ES-I3 (cell line): ENCODE results near the gene ADGRD1.

Experiments used
- H3K36me3 ChIP-seq: 2 replicates; pipeline ENCODE4 v1.6.1; 2013; ENCODE audit warnings: mild to moderate bottlenecking, low read length, control low read depth, moderate library complexity; ENCODE audit not compliant: insufficient read depth
- H3K4me1 ChIP-seq: 2 replicates; pipeline ENCODE4 v1.6.1; 2013; ENCODE audit warnings: mild to moderate bottlenecking, control low read depth, low read length; ENCODE audit not compliant: insufficient read depth
- H3K9ac ChIP-seq: 2 replicates; pipeline ENCODE4 v1.6.1; 2013; ENCODE audit warnings: low read depth, mild to moderate bottlenecking, low read length, moderate library complexity
- H3K9me3 ChIP-seq: 2 replicates; pipeline ENCODE4 v1.6.1; 2013; ENCODE audit warnings: mild to moderate bottlenecking, low read length, moderate library complexity; ENCODE audit not compliant: control insufficient read depth, insufficient read depth

Gene ADGRD1

DNA sequence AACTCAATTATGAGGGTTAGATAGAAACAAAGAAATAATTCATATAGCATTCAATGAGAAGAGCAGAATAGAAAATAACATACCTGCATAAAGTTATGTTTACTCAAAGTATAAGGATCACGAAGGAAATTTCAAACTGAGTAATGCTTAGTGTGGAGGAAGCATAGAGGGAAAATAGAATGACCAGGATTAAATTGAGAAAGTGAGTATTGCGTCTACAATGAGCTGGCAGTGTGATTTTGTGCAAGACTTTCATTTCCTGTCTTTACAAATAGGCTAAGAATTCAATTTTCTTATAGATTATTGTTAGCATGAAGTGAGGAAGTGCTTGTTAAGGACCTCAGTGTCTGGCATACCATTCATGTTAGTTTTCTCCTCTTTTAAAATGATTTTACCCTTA lies 12.0 kb downstream of the ADGRD1 start:
- H3K36me3 ChIP-seq: no peaks in the 10 kb centered on the region
- H3K9ac ChIP-seq: no peak overlapping the region
- H3K4me1 ChIP-seq: no peaks in the 10 kb centered on the region
- H3K9me3 ChIP-seq: no peaks in the 10 kb centered on the region

DNA sequence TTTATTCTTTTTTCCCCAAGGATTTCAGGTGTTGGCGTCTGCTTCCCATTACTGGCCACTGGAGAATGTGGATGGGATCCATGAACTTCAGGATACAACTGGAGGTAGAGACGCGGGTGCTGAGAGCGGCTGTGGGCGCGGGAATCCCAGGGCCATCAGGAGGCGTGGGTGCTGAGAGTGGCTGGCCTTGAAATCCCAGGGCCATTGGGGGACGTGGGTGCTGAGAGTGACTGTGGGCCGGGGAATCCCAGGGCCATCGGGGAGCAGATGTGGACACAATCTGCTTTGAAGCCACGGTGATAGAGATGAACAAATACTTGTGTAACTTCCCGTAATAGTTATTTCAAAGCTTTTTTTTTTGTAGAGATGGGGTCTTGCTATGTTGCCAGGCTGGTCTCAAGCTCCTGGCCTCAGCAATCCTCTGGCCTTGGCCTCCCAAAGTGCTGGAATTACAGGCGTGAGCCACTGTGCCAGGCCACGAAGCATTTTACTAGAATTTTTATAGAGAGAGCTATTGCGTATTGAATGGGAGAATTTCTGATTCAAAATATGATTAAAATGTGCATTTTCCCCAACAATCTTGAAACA lies 12.8 kb downstream of the ADGRD1 start:
- Histone ChIP-seq H3K4me1 (no peaks in the 10 kb centered on the region), H3K9me3 (no peaks in the 10 kb centered on the region), H3K36me3 (no peaks in the 10 kb centered on the region), H3K9ac (no peak overlapping the region)

DNA sequence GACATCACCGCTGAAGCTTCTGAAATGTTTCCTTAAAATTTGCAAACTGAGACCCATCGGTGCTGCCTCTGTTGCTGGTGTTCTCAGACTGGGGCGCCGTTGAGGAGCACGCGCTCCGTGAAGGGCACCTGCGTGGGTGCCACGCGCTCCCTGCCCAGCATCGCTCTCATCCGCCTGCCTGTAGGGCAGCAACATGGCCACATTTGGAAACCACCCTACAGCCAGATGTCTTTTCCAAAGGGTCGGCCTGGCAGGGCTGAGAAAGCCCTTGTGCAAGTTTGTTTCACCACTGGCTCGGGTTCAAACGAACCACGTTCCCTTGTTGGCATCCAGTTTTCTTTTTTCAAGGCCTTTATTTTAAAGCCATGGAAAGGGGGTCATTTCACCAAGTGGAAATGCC lies 13.9 kb downstream of the ADGRD1 start:
- no peaks in the 10 kb centered on the region for H3K4me1 ChIP-seq
- H3K9me3 ChIP-seq: no peaks in the 10 kb centered on the region
- no peaks in the 10 kb centered on the region for H3K36me3 ChIP-seq
- H3K9ac ChIP-seq: no peak overlapping the region

DNA sequence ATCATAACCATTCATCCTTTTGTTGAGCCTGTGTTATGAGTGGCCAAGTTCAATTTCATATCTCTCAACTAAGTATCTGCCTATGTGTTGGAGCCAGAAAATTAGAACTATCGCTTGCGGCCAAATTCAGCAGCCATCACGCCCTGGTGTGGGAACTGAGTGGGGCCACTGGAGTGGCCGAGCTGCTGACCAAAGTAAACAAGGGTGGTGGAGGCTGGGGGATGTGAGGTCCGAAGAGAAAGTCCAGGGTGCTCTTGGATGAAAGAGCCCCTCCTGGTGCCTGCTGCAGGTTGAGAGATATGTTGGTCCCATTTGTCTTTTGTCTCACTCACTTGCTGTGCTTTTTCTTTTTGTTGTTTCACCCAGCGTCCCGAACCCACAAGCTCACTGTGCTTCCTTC lies 14.9 kb downstream of the ADGRD1 start:
- no peak overlapping the region for H3K9ac ChIP-seq
- H3K36me3 ChIP-seq: no peaks in the 10 kb centered on the region
- H3K4me1 ChIP-seq: no peaks in the 10 kb centered on the region
- no peaks in the 10 kb centered on the region for H3K9me3 ChIP-seq

DNA sequence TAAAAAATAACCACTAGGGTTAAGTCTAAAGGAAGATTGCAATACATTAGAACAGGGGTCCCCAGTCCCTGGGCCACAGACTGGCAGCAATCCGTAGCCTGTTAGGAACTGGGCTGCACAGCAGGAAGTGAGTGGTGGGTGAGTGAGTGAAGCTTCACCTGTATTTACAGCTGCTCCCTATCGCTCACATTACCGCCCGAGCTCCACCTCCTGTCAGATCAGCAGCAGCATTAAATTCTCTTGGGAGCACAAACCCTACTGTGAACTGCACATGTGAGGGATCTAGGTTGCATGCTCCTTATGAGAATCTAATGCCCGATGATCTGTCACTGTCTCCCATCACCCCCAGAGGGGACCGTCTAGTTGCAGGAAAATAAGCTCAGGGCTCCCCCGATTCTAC lies 15.5 kb downstream of the ADGRD1 start:
- no peaks in the 10 kb centered on the region for H3K36me3 ChIP-seq

DNA sequence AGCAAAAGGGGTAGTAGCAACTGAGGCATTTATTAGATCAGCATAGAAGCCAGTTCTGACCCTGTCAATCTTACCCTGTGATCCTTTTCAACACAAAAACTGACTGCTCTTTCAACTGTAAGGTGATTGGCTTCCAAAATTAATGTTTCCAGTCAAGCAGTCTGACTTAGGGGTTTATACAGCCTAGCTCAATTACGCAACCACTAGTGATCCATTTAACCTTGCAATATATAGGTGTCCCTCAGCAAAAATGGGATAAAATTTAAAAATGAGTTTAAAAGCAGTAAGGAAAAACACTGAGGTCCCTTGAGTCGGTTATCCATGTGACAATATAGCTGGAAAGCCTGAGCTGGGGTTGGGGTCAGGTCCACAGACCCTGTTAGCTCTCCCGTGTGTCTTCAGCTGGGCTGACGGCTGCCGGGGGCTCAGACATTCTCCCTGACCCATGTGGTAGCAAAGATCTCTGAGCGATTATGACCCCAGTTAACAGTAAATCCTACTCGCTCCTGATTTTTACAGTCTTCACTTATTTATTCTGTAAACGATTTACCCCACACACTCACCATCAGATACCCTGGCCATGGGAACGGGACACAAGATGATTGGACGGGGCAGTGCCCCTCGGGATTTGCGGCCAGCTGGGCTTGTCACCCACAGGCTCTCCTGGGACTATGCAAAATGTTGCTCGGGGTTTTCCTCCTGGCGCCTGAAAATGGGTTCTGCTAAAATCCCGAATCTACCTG lies 16.6 kb downstream of the ADGRD1 start:
- Histone ChIP-seq H3K9me3 (no peaks in the 10 kb centered on the region), H3K9ac (no peak overlapping the region), H3K4me1 (no peaks in the 10 kb centered on the region), H3K36me3 (no peaks in the 10 kb centered on the region)

More for the DNA sequence above, 15.5 kb downstream of the ADGRD1 start:
- no peaks in the 10 kb centered on the region for H3K9me3 ChIP-seq
- no peaks in the 10 kb centered on the region for H3K4me1 ChIP-seq
- no peak overlapping the region for H3K9ac ChIP-seq

DNA sequence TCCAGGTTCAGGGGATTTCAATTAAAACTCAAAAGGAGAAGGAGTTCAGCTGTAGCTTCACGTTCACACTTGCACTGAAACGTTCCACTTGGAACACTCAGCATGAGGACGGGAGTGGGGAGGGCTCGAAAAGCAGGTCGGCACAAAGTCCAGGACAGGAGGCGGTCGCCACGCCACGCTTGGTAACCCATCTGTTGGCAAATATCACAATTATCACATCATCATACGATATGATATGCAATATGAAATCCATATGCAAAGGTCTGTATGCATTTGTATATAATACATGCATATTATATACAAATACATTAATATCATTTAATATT lies 17.2 kb downstream of the ADGRD1 start:
- Histone ChIP-seq H3K9me3 (no peaks in the 10 kb centered on the region), H3K9ac (no peak overlapping the region), H3K36me3 (no peaks in the 10 kb centered on the region), H3K4me1 (no peaks in the 10 kb centered on the region)

DNA sequence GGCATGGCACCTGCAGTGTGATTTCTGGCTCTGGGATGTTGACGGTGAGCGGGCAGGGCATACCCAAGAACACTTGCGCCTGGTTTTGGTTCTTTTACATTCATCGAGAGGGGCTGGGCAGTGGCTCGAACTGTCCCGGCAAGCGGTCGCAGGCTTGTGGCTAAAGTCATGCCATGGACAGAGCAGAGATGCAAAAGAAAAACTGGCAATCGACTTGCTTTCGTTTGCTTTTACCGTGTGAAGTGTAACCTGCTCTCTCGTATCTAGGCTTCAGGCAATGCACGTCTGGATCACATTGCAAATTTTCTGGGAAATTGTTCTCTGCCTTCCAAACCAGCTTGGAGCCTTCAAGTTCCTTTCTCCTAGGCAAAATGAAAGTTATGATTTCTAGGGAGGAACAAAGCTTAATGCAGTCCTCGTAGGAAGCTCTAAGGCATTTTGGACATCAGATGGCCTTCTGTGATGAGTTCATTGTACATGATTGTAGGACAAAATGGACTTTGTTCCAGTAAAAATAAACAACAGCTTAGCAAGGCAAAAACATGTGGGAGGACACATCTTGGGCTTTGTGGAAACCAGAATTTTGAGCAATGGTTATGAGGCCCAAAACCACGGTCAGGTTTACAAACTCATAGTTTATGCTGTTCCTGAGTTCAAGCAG lies 18.3 kb downstream of the ADGRD1 start:
- H3K9ac ChIP-seq: no peak overlapping the region

DNA sequence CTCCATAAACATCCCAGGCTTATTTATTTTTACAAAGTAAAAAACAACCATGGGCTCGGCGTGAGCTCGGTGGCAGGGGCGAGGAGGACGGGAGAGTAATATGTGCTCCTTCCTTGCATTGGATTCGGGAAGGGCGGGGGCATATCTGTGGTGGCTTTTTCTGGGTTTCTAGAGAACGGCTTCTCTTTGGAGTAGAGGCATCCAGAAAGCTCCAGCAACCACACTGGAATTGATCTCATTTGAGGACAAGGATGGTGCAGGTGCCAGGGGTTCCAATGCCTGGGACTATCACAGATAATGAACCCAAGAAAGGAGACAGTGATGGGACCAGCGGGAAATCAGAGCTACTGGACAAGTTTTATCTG lies 18.9 kb downstream of the ADGRD1 start:
- Histone ChIP-seq H3K9ac (no peak overlapping the region), H3K9me3 (no peaks in the 10 kb centered on the region), H3K4me1 (no peaks in the 10 kb centered on the region), H3K36me3 (no peaks in the 10 kb centered on the region)

More for the DNA sequence above, 18.3 kb downstream of the ADGRD1 start:
- H3K36me3 ChIP-seq: no peaks in the 10 kb centered on the region
- no peaks in the 10 kb centered on the region for H3K4me1 ChIP-seq
- H3K9me3 ChIP-seq: no peaks in the 10 kb centered on the region

DNA sequence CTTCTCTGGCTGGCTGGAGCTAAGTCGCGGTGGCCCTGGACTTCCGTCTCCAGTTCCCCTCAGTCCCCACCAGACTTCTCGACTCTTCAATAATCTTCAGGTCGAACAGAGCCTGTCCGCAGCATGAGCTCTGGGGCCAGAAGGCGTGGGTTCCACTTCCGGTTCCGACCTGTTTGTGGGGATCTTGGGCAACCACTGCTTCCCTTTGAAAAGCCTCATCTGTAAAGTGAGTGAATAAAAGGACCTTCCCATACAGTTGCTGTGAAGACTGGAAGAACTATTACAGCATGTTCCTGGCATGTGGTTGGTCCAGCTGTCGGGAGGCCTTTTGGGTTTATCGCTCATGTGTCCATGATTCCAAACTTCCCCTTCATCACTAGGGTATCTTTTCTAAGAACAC lies 19.4 kb downstream of the ADGRD1 start:
- Histone ChIP-seq H3K4me1 (no peaks in the 10 kb centered on the region), H3K9ac (no peak overlapping the region), H3K36me3 (no peaks in the 10 kb centered on the region), H3K9me3 (no peaks in the 10 kb centered on the region)

DNA sequence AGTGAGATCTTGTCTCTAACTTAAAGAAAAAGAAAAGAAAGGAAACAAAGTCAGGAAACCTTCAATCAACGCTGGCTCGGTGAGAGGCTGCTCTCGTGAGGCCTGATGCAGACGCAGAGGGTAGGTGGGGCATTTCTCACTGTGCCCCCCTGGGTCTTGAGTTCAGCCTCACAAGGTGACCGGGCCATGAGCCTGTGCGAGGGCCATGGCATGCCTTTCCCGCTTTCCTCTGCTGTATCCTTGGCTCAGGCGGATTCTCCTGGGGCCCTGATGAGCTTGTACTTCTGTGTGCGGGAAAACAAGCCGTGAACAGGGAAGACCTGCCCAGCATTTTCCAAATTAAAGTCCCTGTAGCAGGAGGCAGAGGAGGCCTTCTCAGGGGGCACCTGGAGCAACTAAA lies 20.2 kb downstream of the ADGRD1 start:
- no peaks in the 10 kb centered on the region for H3K4me1 ChIP-seq

DNA sequence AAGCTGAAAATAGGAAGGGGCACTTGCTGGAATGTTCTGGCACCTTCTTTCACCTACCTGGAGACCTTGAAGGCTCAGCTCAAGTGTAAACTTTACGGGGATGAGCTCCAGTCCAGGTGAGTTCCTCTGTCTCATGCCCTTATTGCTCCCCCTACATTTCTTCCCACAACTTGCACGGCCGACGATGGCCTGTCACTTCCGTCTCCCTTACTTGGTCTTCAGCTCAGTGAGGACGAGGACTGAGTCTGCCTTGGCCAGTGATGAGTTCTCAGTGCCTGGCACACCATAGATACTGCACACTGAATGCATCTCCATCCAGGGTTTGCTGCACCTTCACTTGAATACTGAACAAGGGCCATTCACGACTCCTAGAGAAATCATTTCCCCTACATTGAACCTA lies 21.4 kb downstream of the ADGRD1 start:
- H3K9me3 ChIP-seq: no peaks in the 10 kb centered on the region
- no peaks in the 10 kb centered on the region for H3K36me3 ChIP-seq
- H3K4me1 ChIP-seq: no peaks in the 10 kb centered on the region
- H3K9ac ChIP-seq: no peak overlapping the region

More for the DNA sequence above, 20.2 kb downstream of the ADGRD1 start:
- H3K36me3 ChIP-seq: no peaks in the 10 kb centered on the region
- H3K9me3 ChIP-seq: no peaks in the 10 kb centered on the region
- H3K9ac ChIP-seq: no peak overlapping the region

DNA sequence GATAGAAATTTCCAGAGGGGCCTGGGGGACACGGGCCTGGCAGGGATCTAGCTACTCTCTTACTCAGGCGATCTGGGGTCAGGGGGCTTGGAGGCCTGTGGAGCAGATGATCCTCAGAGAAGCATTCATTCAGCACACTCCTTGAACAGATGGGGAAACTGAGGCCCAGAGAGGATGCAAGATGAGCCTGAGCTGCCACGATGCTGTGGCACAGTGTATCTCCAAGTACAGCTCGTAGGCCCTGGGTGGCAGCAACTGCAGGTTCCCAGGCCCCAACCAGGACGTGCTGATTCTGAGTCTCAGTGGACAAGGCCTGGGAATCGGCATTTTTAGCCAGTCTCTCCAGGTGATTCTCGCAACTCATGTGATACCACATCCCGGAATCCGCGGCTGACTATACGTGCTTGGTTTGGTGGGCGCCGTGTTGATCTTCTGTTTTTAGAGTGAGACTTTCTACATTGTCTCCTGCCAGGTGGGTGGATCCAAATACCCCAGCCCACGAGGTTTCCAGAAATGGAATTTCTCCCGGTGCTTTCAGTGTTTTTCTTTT lies 22.5 kb downstream of the ADGRD1 start:
- Histone ChIP-seq H3K9ac (no peak overlapping the region), H3K4me1 (peaks cover 3% of the 10 kb centered on the region; the same call in 1 of the 2 replicates), H3K36me3 (no peaks in the 10 kb centered on the region), H3K9me3 (no peaks in the 10 kb centered on the region)

DNA sequence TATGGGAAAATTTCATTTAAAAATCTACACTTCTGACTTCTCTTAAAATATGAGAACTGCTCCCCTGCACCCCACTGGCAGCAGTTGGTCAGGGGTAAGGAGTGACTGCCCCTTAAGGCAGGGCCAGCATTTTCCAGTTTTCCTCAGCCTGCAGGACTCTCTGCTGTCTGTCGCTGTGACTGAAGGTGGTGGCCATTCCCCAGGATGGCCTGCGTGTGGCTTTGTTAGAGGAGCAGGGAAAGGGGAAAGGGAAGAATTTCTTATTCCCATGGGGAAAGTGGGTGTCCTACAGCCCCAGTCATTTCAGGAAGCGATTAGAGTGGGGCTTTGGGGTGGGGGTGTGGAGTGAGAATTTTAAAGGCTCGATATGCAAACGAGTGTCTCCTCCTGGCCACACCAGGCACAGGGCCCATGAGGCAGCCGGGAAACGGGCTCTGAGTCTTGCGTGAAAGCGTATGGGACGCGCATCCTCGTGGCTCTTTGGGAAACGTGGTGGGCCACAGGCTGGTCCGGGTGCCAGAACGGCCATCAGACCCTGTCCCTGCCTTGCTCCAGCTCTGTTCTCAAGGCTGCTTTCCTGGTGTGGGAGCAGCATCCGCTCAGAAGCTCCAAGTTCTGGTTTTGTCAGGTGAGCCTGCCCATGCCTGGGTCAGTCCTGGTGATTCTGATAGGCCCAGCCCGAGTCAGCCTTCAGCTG lies 23.5 kb downstream of the ADGRD1 start:
- Histone ChIP-seq H3K9me3 (no peaks in the 10 kb centered on the region), H3K4me1 (peaks cover 3% of the 10 kb centered on the region; the same call in 1 of the 2 replicates), H3K36me3 (no peaks in the 10 kb centered on the region), H3K9ac (no peak overlapping the region)
